Common myeloid progenitor, CD34-positive (primary cell): Measurements from ENCODE around the gene HTR7.

Experiments used
- CTCF ChIA-PET: fragments of 350-600 bp; sonication (Branson Sonifier 250); formaldehyde crosslinking; loops from one replicate; lab custom pipeline; 2021; ENCODE audit warnings: antibody characterized with exemption; lab: Charles Lee
- POLR2A ChIA-PET: fragments of 350-600 bp; sonication (Branson Sonifier 250); formaldehyde crosslinking; loops from one replicate; lab custom pipeline; 2021; ENCODE audit warnings: antibody characterized with exemption; lab: Charles Lee
- DNase-seq, 3 donors: peaks; one replicate each; pipeline versions ENCODE4 v3.0.0 to v3.0.0-alpha.2; 2013
- H3K27ac ChIP-seq, 2 experiments: 1 replicate in 1 of 2; 2 replicates in 1 of 2; pipeline ENCODE4 v1.7.0; 2013; ENCODE audit warnings: inconsistent platforms in 2 of 2, low read length in 2 of 2, mild to moderate bottlenecking in 2 of 2, low read depth in 1 of 2, moderate library complexity in 1 of 2; ENCODE audit not compliant: severe bottlenecking in 2 of 2, insufficient read depth in 1 of 2, poor library complexity in 1 of 2
- H3K27me3 ChIP-seq, 5 experiments: replicated peaks in 2 of 5; 1 replicate in 3 of 5; 2 replicates in 2 of 5; pipeline versions ENCODE4 v1.6.1 to v1.7.0; 2013; ENCODE audit warnings: low read length in 4 of 5, mild to moderate bottlenecking in 2 of 5, moderate library complexity in 2 of 5, inconsistent platforms in 1 of 5; ENCODE audit not compliant: insufficient read depth in 5 of 5, control insufficient read depth in 4 of 5
- H3K36me3 ChIP-seq, 4 experiments: 1 replicate in 2 of 4; 2 replicates in 2 of 4; pipeline versions ENCODE4 v1.6.1 to v1.7.0; 2013; ENCODE audit warnings: low read length in 3 of 4, control low read depth in 1 of 4, mild to moderate bottlenecking in 1 of 4; ENCODE audit not compliant: control insufficient read depth in 4 of 4, insufficient read depth in 4 of 4
- H3K4me1 ChIP-seq, 4 experiments: 1 replicate in 3 of 4; 2 replicates in 1 of 4; pipeline versions ENCODE4 v1.6.1 to v1.7.1; 2013; ENCODE audit warnings: low read length in 3 of 4, mild to moderate bottlenecking in 3 of 4, control low read depth in 1 of 4, inconsistent platforms in 1 of 4, moderate library complexity in 1 of 4; ENCODE audit not compliant: control insufficient read depth in 4 of 4, insufficient read depth in 4 of 4; ENCODE audit errors: control extremely low read depth in 1 of 4
- H3K4me3 ChIP-seq, 7 experiments: 1 replicate in 4 of 7; 2 replicates in 3 of 7; pipeline versions ENCODE4 v1.5.1 to v1.7.0; 2013; ENCODE audit warnings: mild to moderate bottlenecking in 7 of 7, low read length in 6 of 7, moderate library complexity in 6 of 7, inconsistent platforms in 2 of 7, low read depth in 2 of 7, control low read depth in 1 of 7; ENCODE audit not compliant: insufficient read depth in 4 of 7, control insufficient read depth in 1 of 7; ENCODE audit errors: extremely low read depth in 1 of 7
- H3K9me3 ChIP-seq, 5 experiments: 1 replicate in 4 of 5; 2 replicates in 1 of 5; pipeline versions ENCODE4 v1.6.1 to v1.7.1; 2013; ENCODE audit warnings: low read length in 4 of 5, mild to moderate bottlenecking in 2 of 5, inconsistent platforms in 1 of 5, low read depth in 1 of 5, moderate library complexity in 1 of 5; ENCODE audit not compliant: control insufficient read depth in 4 of 5, insufficient read depth in 2 of 5; ENCODE audit errors: control extremely low read depth in 1 of 5
- WGBS: methylation state at CpG from one replicate; pipeline ENCODE4 v1.1.5; 2013; ENCODE audit not compliant: insufficient coverage; 5-methylcytosine and 5-hydroxymethylcytosine counted together

The HTR7 gene

DNA sequence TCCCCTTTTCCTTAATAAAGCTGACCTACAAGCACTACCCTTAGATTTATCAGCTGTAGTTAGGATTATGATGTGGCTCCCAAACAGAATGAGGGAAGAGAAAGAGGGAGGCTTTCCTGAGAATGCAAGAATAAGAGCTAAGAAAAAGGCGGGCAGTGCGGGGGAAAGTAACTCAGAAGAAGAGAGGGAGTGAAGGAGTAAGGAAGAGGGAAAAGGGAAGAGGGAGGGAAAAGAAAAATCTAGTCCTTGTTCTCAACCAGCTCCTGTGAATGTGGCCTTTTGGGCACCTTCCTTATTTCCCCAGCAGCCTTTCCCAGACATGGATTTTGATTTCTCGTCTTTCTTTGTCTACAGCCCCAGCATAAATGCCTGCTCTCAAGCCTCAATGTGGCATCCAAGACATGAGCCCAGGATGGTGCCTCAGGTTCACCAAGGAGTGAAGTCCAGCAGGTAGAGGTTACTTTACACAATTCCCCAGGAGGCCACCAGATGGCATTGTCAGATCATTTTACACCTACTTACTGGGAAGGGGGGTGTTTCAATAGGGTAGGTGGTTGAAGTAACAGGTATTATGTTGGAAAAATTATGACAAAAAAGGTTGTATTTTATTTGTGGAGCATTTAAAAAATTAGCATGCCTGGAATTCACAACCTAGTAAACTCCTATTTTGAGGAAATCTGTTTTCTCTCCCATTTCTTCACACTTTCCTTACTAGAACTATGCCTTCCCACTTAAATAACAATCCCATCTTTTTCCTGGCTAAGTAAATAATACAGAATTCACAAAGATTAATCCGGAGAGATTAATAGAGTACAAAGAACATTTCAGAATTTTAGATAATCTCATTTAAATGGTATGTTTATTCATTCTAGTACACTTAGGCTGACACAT, 106.5 kb downstream of the HTR7 start:
- no peaks in the 10 kb centered on the region for H3K9me3 ChIP-seq
- 62% methylated on average over 3 of the region's 4 CpGs for WGBS

DNA sequence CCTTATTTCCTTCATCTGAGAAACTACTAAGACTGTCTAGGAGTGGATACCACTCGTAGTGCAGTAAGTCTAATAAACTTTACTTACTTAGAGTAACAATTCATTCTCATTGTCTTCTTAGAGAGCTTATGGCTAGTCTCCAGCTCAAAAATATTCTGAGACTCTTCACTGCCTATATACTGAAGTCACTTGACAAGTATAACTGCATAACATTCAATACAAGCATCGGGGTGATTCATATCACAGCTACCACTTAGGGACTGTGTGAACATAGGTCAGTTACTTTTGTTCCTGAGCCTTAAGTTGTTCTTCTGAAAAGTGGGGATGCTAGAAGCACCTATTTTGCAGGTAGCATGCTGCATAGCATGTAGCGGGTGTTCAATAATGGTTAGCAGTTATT, 111.0 kb downstream of the HTR7 start:
- WGBS = 100% methylated on average over 1 of the region's 3 CpGs
- ChIA-PET CTCF (interaction anchor here (1.6 to 10.4 kb wide), 4 partner anchors 40 to 133 kb away, joined by 4 to 168 read pairs (median 7); partner anchors contain the start of gene HTR7), POLR2A (no interaction called here)
- Histone ChIP-seq H3K36me3 (no peaks in the 10 kb centered on the region), H3K27ac (no peak overlapping the region), H3K27me3 (peaks cover 0 to 6% (median 0%) of the 10 kb centered on the region in 5 experiments), H3K9me3 (no peaks in the 10 kb centered on the region), H3K4me1 (peaks cover 0 to 8% (median 6%) of the 10 kb centered on the region in 4 experiments), H3K4me3 (no peak overlapping the region)
- DNase-seq = no peak

More for the DNA sequence above, 106.5 kb downstream of the HTR7 start:
- H3K27me3 ChIP-seq = peaks cover 0 to 8% (median 0%) of the 10 kb centered on the region in 5 experiments
- ChIA-PET CTCF (interaction anchor here (0.7 to 10.4 kb wide), 12 partner anchors 9 to 142 kb away, joined by 3 to 168 read pairs (median 4); partner anchors contain the start of genes HTR7 and RPP30), POLR2A (no interaction called here)
- peak; percentile 49 to 71 (median 64) for DNase-seq
- H3K4me1 ChIP-seq = peaks cover 0 to 8% (median 6%) of the 10 kb centered on the region in 4 experiments
- H3K4me3 ChIP-seq = no peak overlapping the region
- no peak overlapping the region for H3K27ac ChIP-seq
- no peaks in the 10 kb centered on the region for H3K36me3 ChIP-seq

DNA sequence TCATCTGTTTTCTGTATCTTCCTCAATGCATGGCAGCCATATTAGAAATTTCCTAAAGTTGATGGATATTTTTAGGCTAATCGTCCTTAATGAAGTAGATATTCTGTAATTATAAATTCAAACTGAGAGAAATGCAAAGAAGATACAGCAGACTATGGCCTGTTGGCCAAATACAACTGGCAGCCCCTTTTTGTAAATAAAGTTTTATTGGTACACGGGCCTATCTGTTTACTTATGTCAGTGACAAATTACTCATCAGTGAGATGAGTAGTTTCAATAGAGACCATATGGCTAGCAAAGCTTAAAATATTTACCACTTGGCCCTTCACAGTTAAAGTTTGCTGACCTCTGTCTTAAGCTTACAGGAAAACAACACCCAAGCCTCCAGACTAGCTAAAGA, 112.3 kb downstream of the HTR7 start:
- H3K9me3 ChIP-seq = no peaks in the 10 kb centered on the region
- no peak for DNase-seq
- H3K4me3 ChIP-seq = no peak overlapping the region
- H3K27me3 ChIP-seq = peaks cover 0 to 6% (median 0%) of the 10 kb centered on the region in 5 experiments
- CTCF ChIA-PET = interaction anchor here (0.7 to 1.6 kb wide), 2 partner anchors 118 to 134 kb away, joined by 3 to 6 read pairs; no protein-coding TSS in a partner anchor
- POLR2A ChIA-PET = no interaction called here
- no peaks in the 10 kb centered on the region for H3K36me3 ChIP-seq
- no peak overlapping the region for H3K27ac ChIP-seq
- H3K4me1 ChIP-seq = peaks cover 0 to 8% (median 6%) of the 10 kb centered on the region in 4 experiments
- WGBS = 100% methylated on average over 1 of the region's 2 CpGs

DNA sequence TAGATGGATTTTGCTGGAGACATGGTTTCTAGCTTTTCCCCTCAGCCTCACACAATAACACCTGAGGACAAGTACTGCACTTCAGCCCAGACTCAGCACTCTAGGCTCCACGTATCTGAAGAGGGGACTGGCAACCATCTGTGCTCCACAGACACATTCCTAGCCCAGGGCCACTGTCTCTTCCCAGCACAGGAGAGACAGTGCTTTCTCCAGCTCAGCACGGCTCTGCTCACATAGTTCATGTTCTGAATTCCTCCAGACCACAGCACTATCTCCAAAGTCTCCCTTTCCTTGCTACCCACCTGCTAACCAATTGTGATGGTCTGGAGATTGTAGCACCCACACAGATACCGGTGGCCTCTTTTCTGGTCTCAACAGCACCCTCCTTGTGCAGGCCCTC, 114.5 kb downstream of the HTR7 start:
- POLR2A ChIA-PET = no interaction called here
- Histone ChIP-seq H3K9me3 (no peaks in the 10 kb centered on the region), H3K4me1 (no peaks in the 10 kb centered on the region), H3K4me3 (no peak overlapping the region), H3K36me3 (no peaks in the 10 kb centered on the region), H3K27ac (no peak overlapping the region), H3K27me3 (peaks cover 0 to 3% (median 0%) of the 10 kb centered on the region in 5 experiments)
- DNase-seq = no peak
- WGBS = 92% methylated on average over 2 of the region's 3 CpGs
- CTCF ChIA-PET = no interaction called here

DNA sequence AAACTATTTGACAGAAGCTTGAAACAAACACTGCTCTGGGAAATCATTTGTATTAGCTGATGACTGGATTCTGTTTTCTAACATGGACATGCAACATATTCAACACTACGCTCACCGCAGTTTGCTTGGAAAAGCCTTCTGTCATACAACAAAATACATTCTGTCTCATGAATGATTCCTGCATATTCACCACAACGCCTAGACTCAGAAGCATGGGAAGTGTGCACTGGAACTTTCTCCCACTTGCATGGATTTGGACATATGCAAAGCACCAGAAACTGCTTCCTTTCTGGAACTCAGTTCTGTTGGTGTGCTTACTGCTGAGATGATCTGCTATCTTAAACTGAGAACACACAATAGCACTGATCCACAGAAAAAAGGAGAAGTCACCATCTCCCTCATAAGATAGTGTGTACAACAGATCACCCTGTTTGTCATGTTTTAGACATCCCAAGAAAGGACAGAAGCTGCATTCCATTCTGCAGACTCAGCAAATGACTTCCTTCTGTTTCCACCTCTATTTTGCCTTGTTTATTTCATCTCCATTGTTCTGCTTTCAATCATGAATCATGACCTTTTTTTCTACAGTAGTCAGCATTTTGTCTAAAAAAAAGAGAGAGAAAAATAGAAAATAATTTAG, 115.8 kb downstream of the HTR7 start:
- H3K4me1 ChIP-seq = no peaks in the 10 kb centered on the region
- H3K4me3 ChIP-seq = no peak overlapping the region
- H3K27me3 ChIP-seq = peaks cover 0 to 2% (median 0%) of the 10 kb centered on the region in 5 experiments
- ChIA-PET CTCF (no interaction called here), POLR2A (no interaction called here)
- WGBS = 96% methylated on average over 3 of the region's 3 CpGs
- no peaks in the 10 kb centered on the region for H3K36me3 ChIP-seq
- DNase-seq = peak in 1 of 3 donors; percentile 9
- H3K9me3 ChIP-seq = no peaks in the 10 kb centered on the region
- H3K27ac ChIP-seq = no peak overlapping the region

DNA sequence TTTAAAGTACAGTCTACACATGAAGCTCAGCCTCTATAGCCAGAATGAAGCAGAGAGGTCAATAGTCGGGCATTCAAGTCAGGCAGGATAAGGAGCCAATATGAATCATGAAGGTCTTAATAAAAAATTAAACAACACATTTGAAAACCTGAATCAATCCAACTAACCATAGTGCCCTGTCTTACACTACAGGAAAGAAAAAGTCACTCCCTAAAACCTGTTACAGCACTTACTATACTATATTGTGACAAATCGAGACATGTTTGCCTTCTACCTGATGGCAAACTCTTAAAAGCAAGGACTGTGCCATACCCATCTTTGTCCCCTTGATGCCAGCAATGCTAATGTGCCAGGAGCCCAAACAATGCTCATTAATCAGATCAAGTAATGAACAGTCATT, 117.6 kb downstream of the HTR7 start:
- ChIA-PET POLR2A (no interaction called here), CTCF (interaction anchor here (0.9 to 1.3 kb wide), 2 partner anchors 9 to 16 kb away, joined by 3 read pairs; no protein-coding TSS in a partner anchor)
- Histone ChIP-seq H3K27ac (no peak overlapping the region), H3K9me3 (no peaks in the 10 kb centered on the region), H3K4me1 (no peaks in the 10 kb centered on the region), H3K36me3 (no peaks in the 10 kb centered on the region), H3K27me3 (peaks cover 0 to 2% (median 0%) of the 10 kb centered on the region in 5 experiments), H3K4me3 (no peak overlapping the region)
- no peak for DNase-seq
- no CpG with 5 or more reads among the region's 2 CpGs for WGBS
